ENCODE data around the gene RAP1GAP2.

The RAP1GAP2 gene

DNA sequence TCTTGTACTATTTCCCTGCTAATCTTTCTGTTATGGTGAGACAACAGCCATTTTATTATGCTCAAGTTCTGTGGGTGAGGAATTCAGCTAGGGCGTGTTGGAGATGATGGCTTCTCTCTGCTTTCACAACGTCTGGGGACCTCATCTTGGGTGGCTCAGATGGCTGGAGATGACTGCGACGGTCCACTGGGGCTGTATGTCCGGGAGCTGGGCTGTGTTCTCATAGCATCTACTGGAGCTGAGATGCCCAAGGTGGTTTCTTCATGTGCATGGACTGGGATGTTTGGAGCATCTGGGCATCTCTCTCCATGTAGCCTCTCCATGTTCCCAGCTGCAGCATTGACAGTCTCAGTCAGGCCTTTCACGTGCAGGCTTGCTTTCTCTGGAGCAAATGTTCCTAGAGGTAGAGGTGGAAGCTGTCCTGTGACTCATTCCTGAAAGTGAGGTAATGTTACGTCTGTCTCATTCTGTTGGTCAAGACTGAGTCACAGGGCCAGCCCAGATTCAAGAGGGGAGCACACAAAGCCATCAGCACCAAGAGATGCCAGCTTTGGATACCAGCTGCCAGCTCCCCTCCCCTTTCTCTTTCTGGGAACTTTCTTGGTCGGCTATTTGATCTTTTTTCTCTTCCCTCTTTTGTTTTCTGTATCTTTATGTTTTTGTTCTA lies 96.2 kb downstream of the RAP1GAP2 start:
- no peak for DNase-seq (ENCODE audit: extremely low spot score)
- no peak for TF ChIP-seq NFRKB (IDR thresholded peaks at IDR 0.05)
- TF ChIP-seq FOXA1 (IDR thresholded peaks at IDR 0.05), result no peak
- no peak for TF ChIP-seq BHLHE40 (IDR thresholded peaks at IDR 0.05; ENCODE audit: borderline replicate concordance)
- no peak for TF ChIP-seq LEF1 (IDR thresholded peaks at IDR 0.05; ENCODE audit: borderline replicate concordance)
- no peak for TF ChIP-seq HDGF (IDR thresholded peaks at IDR 0.05; ENCODE audit: borderline replicate concordance)
- ChIA-PET POLR2A (interaction anchor here (0.8 kb wide), 1 partner anchor 33 kb away, joined by 3 read pairs; no protein-coding TSS in a partner anchor), CTCF (interaction anchor here (0.8 kb wide), 1 partner anchor 44 kb away, joined by 5 read pairs; no protein-coding TSS in a partner anchor)

DNA sequence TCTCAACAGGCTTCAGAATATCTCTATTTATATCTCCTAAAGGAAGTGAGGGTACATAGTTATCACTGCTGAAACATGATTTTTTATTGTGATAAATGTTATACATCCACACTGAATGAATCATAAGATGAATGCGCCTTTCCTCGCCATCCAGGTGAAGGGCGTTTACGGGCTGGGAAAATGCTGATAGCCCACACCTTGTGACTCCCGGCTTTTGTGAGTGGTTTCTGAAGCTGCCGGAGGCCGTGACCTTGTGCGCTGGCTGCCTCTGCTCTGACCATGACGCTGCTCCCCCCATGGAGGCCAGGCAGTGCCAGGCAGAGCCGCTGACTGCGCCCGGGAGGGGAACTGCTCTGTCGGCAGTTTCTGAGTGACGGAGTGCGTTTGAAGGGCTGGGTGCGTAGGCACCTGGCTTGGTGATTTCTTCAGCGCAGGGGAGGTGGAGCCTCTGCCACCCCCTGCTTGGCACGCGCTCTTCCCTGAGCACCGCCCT lies 97.2 kb downstream of the RAP1GAP2 start:
- ChIA-PET POLR2A (no interaction called here), CTCF (no interaction called here)
- DNase-seq (ENCODE audit: extremely low spot score), result no peak
- TF ChIP-seq CTBP1 (IDR thresholded peaks at IDR 0.05; ENCODE audit: borderline replicate concordance) (no peak), LEF1 (IDR thresholded peaks at IDR 0.05; ENCODE audit: borderline replicate concordance) (no peak), FOXA1 (IDR thresholded peaks at IDR 0.05) (no peak), L3MBTL2 (conservative IDR thresholded peaks at IDR 0.05) (no peak), FOXK2 (IDR thresholded peaks at IDR 0.05) (no peak), SP1 (IDR thresholded peaks at IDR 0.05) (no peak), NFRKB (IDR thresholded peaks at IDR 0.05) (no peak), FOXM1 (IDR thresholded peaks at IDR 0.05; ENCODE audit: borderline replicate concordance) (no peak), ELF4 (IDR thresholded peaks at IDR 0.05) (no peak)
- TF ChIP-seq, protein P1, sequence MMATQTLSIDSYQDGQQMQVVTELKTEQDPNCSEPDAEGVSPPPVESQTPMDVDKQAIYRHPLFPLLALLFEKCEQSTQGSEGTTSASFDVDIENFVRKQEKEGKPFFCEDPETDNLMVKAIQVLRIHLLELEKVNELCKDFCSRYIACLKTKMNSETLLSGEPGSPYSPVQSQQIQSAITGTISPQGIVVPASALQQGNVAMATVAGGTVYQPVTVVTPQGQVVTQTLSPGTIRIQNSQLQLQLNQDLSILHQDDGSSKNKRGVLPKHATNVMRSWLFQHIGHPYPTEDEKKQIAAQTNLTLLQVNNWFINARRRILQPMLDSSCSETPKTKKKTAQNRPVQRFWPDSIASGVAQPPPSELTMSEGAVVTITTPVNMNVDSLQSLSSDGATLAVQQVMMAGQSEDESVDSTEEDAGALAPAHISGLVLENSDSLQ (IDR thresholded peaks at IDR 0.05), result no peak

DNA sequence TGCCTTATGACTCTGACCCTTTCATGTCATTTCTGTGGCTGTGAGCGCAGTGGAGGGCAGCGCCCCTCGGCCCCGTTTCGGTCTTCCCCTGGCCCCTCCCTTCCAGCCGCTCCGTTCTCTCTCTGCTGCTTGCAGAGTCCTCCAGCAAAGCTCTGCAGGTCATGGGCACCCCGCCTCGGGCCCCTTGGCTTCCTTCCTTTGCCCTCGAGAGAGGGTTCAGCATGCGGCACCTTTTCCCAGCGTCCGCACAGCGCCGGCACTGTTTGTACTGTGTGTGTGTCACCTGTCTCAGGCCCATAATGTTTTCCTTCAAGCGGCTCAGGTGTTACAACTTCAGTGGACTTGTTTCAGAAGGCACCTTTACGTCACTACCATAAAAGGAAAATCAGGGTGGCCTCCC lies 98.5 kb downstream of the RAP1GAP2 start:
- no peak for DNase-seq (ENCODE audit: extremely low spot score)
- TF ChIP-seq CTBP1 (IDR thresholded peaks at IDR 0.05; ENCODE audit: borderline replicate concordance) (no peak), BHLHE40 (IDR thresholded peaks at IDR 0.05; ENCODE audit: borderline replicate concordance) (no peak), SUZ12 (IDR thresholded peaks at IDR 0.05) (no peak), FOXK2 (IDR thresholded peaks at IDR 0.05) (no peak), FOXA1 (IDR thresholded peaks at IDR 0.05) (no peak), ELF4 (IDR thresholded peaks at IDR 0.05) (no peak), ZNF384 (IDR thresholded peaks at IDR 0.05) (no peak), ARNT (IDR thresholded peaks at IDR 0.05) (no peak), TARDBP (IDR thresholded peaks at IDR 0.05) (no peak), FOXM1 (IDR thresholded peaks at IDR 0.05; ENCODE audit: borderline replicate concordance) (no peak), HDGF (IDR thresholded peaks at IDR 0.05; ENCODE audit: borderline replicate concordance) (no peak), NFRKB (IDR thresholded peaks at IDR 0.05) (no peak), LEF1 (IDR thresholded peaks at IDR 0.05; ENCODE audit: borderline replicate concordance) (no peak), L3MBTL2 (conservative IDR thresholded peaks at IDR 0.05) (no peak), SP1 (IDR thresholded peaks at IDR 0.05) (no peak)
- TF ChIP-seq, protein P1 (IDR thresholded peaks at IDR 0.05), result no peak
- ChIA-PET CTCF (no interaction called here), POLR2A (no interaction called here)

DNA sequence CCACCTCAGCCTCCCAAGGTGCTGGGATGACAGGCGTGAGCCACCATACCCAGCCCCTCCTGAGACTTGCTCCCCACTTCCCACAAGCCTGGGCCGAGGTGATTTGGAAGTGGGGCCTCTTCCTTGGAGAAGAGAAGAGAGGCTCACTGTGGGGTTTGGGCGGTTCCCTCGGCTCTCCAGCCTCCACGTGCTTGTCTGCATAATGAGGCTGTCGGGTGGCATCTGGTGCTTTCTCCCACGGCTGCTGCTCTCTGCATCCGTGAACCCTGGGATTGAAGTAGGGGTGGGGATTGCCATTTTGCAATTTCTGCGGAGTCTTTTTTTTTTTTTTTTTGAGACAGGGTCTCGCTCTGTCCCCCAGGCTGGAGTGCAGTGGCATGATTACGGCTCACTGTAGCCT lies 101.4 kb downstream of the RAP1GAP2 start:
- no peak for DNase-seq (ENCODE audit: extremely low spot score)
- TF ChIP-seq FOXA1 (IDR thresholded peaks at IDR 0.05) (no peak), ZNF384 (IDR thresholded peaks at IDR 0.05) (no peak), NFRKB (IDR thresholded peaks at IDR 0.05) (no peak)
- ChIA-PET POLR2A (no interaction called here), CTCF (no interaction called here)

DNA sequence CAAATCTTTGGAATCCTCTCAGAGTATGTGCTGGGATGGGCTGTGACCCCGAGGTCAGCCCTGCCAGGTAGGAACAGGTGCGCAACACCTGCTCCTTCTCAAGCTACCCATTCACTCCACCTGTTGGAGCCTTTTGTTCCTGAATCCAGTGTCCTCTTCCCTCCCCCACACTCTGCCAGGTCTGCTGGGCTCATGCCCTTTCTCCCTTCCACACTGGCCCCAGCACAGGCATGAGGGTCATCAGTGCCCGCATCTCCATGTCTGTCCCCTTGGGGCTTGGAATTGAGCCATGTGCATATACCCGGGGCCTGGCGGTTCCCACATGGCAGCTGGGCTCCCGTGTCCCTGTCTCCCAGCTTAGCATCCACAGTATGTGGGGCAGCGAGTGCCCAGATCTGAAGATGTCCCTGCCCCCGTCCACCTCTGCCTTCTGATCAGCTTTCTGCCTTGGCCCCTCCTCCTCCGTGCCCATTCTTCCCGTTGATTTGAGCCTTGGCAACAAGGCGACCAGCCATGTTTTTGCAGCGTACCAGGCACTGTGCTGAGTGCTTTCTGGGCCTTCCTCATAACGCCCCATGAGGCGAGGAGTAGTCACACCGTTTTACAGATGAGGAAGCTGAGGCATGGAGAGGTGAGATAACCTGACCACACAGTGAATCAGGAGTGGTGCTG lies 102.2 kb downstream of the RAP1GAP2 start:
- CTCF ChIA-PET, result no interaction called here
- POLR2A ChIA-PET, result no interaction called here
- TF ChIP-seq L3MBTL2 (conservative IDR thresholded peaks at IDR 0.05) (no peak), SUZ12 (IDR thresholded peaks at IDR 0.05) (no peak), BHLHE40 (IDR thresholded peaks at IDR 0.05; ENCODE audit: borderline replicate concordance) (no peak), FOXK2 (IDR thresholded peaks at IDR 0.05) (no peak), LEF1 (IDR thresholded peaks at IDR 0.05; ENCODE audit: borderline replicate concordance) (no peak), ELF4 (IDR thresholded peaks at IDR 0.05) (no peak), NFRKB (IDR thresholded peaks at IDR 0.05) (no peak), CTBP1 (IDR thresholded peaks at IDR 0.05; ENCODE audit: borderline replicate concordance) (no peak)
- no peak for DNase-seq (ENCODE audit: extremely low spot score)

DNA sequence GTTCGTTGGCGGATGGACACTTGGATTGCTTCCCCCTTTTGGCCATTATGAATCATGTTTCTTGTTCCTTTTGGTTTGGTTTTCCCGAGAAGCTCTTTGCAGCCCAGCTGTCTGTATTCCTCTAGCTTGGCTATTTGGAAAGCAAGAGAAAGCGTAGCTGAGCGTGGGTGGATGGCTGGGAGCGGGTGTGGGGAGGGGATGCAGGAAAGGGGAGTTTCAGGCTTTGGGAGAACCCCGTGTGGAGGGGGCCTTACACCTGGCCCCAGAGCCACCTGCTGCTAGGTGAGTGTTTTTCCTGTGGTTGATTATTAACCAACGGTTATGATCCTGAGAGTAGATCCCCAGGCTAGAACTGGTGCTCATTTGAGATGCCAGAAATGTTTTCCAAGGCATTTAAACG lies 103.7 kb downstream of the RAP1GAP2 start:
- CTCF ChIA-PET, result no interaction called here

More for the DNA sequence above, 103.7 kb downstream of the RAP1GAP2 start:
- no peak for DNase-seq (ENCODE audit: extremely low spot score)
- no peak for TF ChIP-seq CTBP1 (IDR thresholded peaks at IDR 0.05; ENCODE audit: borderline replicate concordance)
- TF ChIP-seq ARNT (IDR thresholded peaks at IDR 0.05), result no peak
- no peak for TF ChIP-seq SP1 (IDR thresholded peaks at IDR 0.05)
- TF ChIP-seq TARDBP (IDR thresholded peaks at IDR 0.05), result no peak
- no peak for TF ChIP-seq FOXK2 (IDR thresholded peaks at IDR 0.05)
- no peak for TF ChIP-seq L3MBTL2 (conservative IDR thresholded peaks at IDR 0.05)
- no peak for TF ChIP-seq ELF4 (IDR thresholded peaks at IDR 0.05)
- TF ChIP-seq SUZ12 (IDR thresholded peaks at IDR 0.05), result no peak
- no peak for TF ChIP-seq NFRKB (IDR thresholded peaks at IDR 0.05)
- TF ChIP-seq HDGF (IDR thresholded peaks at IDR 0.05; ENCODE audit: borderline replicate concordance), result no peak
- no peak for TF ChIP-seq ZNF384 (IDR thresholded peaks at IDR 0.05)
- no peak for TF ChIP-seq LEF1 (IDR thresholded peaks at IDR 0.05; ENCODE audit: borderline replicate concordance)
- no peak for TF ChIP-seq BHLHE40 (IDR thresholded peaks at IDR 0.05; ENCODE audit: borderline replicate concordance)
- TF ChIP-seq, protein P1 (IDR thresholded peaks at IDR 0.05), result no peak
- no peak for TF ChIP-seq FOXM1 (IDR thresholded peaks at IDR 0.05; ENCODE audit: borderline replicate concordance)
- TF ChIP-seq FOXA1 (IDR thresholded peaks at IDR 0.05), result no peak
- POLR2A ChIA-PET, result no interaction called here

Data from HEK293T (cell line).